ENCODE results near the gene HOXA3. TPM values are rescaled to one million over a fixed set of nuclear protein-coding genes. Genes with fewer than 3 reads are reported as not detected.

Gene HOXA3
- total and polyA plus RNA-seq, 2 of the 13 experiments (the other 11 are each of a cell fraction or from before 2014, with no cell fraction given) = 2.9 to 4.6 TPM

- no peak for TF ChIP-seq POLR2AphosphoS2 (IDR thresholded peaks at IDR 0.05; ENCODE audit: low read depth, low read length)
Measured at GRCh38 chr7:27182861-27183681, 30.7 kb upstream of the HOXA3 start (continued).

DNA sequence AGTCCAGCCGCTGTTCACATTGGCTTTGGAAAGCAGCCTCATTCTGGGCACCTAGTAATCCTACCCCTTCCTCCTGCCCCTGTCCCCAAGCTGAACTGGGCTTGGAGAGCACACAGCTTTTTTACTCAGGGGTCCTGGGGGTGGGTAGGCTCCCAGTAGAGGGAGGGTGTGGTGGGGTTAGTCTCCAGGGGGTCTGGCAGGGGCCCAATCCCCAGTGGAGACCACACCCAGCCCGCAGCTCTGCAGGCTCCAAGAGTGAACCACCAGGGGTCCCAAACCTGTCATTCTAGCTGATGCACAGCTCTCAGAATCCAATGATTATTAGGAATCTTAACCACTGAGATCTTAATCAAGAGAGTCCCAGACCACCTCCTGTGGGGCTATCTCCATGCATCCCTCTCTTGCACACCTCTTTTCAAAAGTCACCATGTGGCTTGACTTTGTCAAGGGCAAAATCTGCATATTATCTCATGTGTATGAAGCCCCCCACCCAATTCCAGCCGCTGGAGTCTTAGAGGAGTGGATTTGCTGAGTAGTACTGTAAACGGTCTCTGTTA lies 30.0 kb upstream of the HOXA3 start:
- peaks cover 6% of the 10 kb centered on the region; the same call in 1 of the 2 replicates for H4K20me1 ChIP-seq (ENCODE audit: insufficient read depth, low read length)
- no TSS peak for BruUV-seq (replicated peaks)
- no peaks in the 10 kb centered on the region for H3K36me3 ChIP-seq (replicated peaks in 1 of 2; ENCODE audit: control insufficient read depth in 1 of 2, insufficient read depth in 2 of 2, low read length in 2 of 2)
- H3K4me2 ChIP-seq (ENCODE audit: low read depth, low read length) = no peak overlapping the region
- ATAC-seq = no peak
- H3K4me1 ChIP-seq (ENCODE audit: insufficient read depth, low read length) = peaks cover 38% of the 10 kb centered on the region
- intact Hi-C loops (cut with micrococcal nuclease; ENCODE audit: unreplicated experiment) = no loop called here
- H3K27me3 ChIP-seq (ENCODE audit: control insufficient read depth in 1 of 2, insufficient read depth in 2 of 2, low read length in 2 of 2) = peaks cover 27 to 90% of the 10 kb centered on the region in 2 experiments
- H3K4me3 ChIP-seq (replicated peaks in 1 of 3; ENCODE audit: insufficient read depth in 1 of 3, low read depth in 2 of 3, low read length in 3 of 3) = no peak overlapping the region
- no peaks in the 10 kb centered on the region for H3K79me2 ChIP-seq (ENCODE audit: insufficient read depth, low read length)
- CTCF ChIA-PET (ENCODE audit: low intra/inter-chr PET ratio, low total read pairs) = no interaction called here
- no peak overlapping the region for H3K27ac ChIP-seq (ENCODE audit: extremely low read length, insufficient read depth, low read length)
- FAIRE-seq = no peak
- POLR2A ChIA-PET = no interaction called here
- H2AFZ ChIP-seq (ENCODE audit: low read length) = no peak overlapping the region
- in situ Hi-C loops (cut with HindIII; ENCODE audit: extremely low pct_ligation_motif_present, low pct_unique_long_range_greater_than_20kb) = no loop called here
- H3K9me3 ChIP-seq (ENCODE audit: low read length) = no peaks in the 10 kb centered on the region
- no peak for DNase-seq (ENCODE audit: low spot score)
- H3K9ac ChIP-seq (ENCODE audit: insufficient read depth, low read depth, low read length) = no peak overlapping the region
- 53% methylated on average over 3 of the region's 4 CpGs for WGBS (ENCODE audit: low lambda C conversion rate)
- no peak for TF ChIP-seq KIAA2018 (CRISPR knock-in tag; IDR thresholded peaks at IDR 0.05; ENCODE audit: borderline replicate concordance)
- no peak for TF ChIP-seq ZBED4 (CRISPR knock-in tag; IDR thresholded peaks at IDR 0.05; ENCODE audit: borderline replicate concordance)
- TF ChIP-seq NFKBIZ (CRISPR knock-in tag; IDR thresholded peaks at IDR 0.05) = no peak
- TF ChIP-seq ZNF543 (CRISPR knock-in tag; IDR thresholded peaks at IDR 0.05) = no peak
- TF ChIP-seq MAFF (IDR thresholded peaks at IDR 0.05; ENCODE audit: low read depth, low read length) = no peak
- no peak for TF ChIP-seq ELF1 (CRISPR knock-in tag; IDR thresholded peaks at IDR 0.05)
- no peak for TF ChIP-seq ZNF703 (CRISPR knock-in tag; IDR thresholded peaks at IDR 0.05; ENCODE audit: borderline replicate concordance)
- TF ChIP-seq KLF6 (CRISPR knock-in tag; IDR thresholded peaks at IDR 0.05) = no peak

All from HepG2 (cell line).